Measurements from ENCODE around the gene PTGES.
"Not testable (repeated sequence)": the region's sequence is repeated elsewhere in the genome, so short reads cannot be mapped to it uniquely, and the experiment has no call there.

PTGES gene

DNA sequence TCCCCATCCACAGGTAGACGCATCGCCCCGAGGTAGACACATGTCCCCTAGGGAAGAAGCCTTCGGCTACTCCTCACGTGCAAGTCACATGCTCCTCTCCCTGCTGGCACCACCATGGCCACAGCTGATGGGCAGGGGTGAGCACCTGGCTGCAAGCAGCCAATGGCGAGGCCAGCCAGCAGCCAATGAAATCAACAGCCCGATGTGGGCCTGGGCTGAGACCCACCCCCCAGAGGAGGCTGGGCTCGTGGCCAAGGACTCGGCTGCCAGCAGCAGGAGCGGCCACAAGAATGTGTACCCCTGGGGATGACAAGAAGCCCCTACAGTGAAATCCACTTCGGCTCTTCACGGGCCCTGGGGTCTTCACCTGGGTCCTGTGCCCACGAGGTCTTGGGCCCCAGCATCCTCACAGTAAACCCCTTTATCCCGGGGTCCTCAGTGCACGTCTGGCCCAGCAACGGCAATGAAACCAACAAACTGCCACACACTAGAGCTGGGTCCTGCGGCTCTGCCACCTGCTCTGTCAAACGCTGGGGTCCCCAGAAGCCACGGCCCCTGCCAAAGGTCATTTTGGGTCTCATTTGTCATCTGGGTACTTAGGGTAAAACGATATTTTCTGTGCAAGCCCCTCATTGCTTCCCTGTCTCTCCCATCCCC, 22.1 kb upstream of the PTGES start:
- DNase-seq, result no peak
- in situ Hi-C loops (cut with MboI; ENCODE audit: low pct_unique_long_range_greater_than_20kb, low sequenced_read_pairs), result loop anchor here (25.0 kb wide), 1 partner anchor 638 kb away; no protein-coding TSS in a partner anchor

DNA sequence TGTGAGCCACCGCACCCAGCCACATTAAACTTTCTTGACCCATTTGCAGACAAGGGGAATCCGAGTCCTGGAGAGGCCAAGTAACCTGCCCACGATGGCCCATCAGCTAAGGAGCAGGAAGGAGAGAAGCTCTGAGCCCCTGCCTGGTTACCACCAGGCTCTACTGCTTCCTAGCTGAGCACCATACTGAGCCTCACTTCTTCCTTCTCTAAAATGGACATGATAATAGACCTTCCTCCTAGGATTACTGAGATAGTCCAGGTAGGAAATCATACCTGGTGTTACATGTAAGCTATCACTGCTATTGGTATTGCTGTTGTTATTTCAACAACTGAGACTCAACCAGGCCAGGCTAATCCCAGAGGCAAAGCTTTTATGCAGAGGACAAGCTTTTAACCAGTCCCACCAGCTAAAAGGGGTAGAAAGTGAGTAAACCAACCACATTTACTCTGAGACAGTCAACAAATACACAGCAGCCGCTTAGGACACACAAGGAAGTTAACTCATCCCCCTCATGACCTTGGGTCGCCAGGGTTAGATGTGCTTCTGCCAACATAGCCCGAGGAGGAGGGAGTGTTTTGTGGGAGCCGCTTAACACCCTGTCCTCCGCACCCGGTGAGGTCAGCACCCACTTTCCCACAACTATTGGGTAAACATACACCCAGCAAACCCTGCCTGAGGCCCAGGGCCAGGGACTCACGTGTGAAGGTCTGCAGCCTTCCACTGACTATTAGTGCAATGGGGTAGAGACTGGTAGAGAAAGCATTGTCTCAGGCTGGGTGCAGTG, 20.6 kb upstream of the PTGES start:
- in situ Hi-C loops (cut with MboI; ENCODE audit: low pct_unique_long_range_greater_than_20kb, low sequenced_read_pairs), result no loop called here
- DNase-seq, result no peak

DNA sequence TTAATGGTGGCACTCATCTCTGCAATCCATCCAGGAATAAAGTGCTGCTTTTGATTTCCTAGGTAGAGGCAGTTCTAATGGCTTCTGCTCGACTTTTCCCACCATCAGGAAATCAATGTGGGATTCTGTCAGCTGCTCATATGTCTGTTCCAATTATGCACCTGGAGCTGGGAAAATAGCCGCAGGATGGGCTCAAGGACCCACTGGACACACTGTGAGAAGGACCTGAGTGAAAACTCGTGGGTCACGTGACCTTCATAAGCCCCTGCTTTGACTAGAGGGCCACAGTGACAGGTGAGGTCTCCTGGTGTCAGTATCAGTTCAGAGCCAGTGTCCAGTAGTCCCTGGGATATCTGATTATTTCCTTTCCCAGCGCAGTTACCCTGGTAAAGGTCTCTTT, 17.9 kb upstream of the PTGES start:
- in situ Hi-C loops (cut with MboI; ENCODE audit: low pct_unique_long_range_greater_than_20kb, low sequenced_read_pairs), result no loop called here

DNA sequence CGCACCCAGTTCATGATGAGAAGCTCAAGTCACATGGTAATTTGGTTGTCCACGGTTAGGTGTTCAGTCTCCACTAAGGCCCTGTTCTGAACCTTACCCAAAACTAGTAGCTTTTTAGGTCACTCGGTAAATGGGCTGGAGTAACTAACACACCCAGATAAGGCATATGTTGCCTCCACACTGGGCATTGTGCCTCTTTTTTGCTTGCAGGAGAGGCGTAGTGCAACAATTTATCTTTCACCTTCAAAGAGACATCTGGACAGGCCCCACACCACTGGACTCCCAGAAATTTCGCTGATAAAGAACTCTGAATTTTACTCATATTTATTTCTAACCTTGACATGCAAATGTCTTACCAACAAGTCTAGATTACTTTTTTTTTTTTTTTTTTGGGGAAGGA, 16.8 kb upstream of the PTGES start:
- no peak for DNase-seq
- in situ Hi-C loops (cut with MboI; ENCODE audit: low pct_unique_long_range_greater_than_20kb, low sequenced_read_pairs), result no loop called here

More for the DNA sequence above, 17.9 kb upstream of the PTGES start:
- no peak for DNase-seq

DNA sequence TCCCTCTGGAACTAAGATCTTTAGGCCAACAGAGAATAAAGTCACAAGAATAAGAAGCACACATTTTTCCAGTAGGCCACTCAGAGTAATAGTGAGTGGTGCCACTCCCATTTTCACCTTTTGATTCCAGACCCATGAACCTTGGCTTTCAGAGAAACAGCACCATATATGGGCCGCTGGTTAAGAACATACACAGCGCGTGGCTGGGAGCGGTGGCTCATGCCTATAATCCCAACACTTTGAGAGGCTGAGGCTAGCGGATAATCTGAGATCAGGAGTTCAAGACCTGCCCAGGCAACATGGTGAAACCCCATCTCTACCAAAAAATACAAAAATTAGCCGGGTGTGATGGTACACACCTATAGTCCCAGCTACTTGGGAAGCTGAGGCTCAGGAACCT, 15.6 kb upstream of the PTGES start:
- in situ Hi-C loops (cut with MboI; ENCODE audit: low pct_unique_long_range_greater_than_20kb, low sequenced_read_pairs), result no loop called here
- no peak for DNase-seq

DNA sequence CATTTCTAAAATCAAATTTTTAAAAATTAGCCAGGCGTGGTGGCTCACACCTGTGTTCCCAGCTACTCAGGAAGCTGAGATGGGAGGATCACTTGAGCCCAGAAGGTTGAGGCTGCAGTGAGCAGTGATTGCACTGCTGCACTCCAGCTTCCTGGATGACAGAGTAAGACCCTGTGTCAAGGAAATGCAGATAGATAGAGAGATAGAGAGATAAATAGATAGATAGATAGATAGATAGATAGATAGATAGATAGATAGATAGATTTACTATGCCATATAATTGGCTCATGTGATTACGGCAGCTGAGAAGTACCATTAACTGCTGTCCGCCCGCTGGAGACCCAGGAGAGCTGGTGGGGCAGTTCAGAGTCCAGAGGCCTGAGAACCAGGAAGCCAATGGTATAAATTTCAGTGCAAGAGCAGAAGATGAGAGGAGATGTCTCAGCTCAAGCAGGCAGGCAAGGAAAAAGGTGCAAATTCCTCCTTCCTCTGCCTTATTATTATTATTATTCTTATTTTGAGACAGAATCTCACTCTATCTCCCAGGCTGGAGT, 13.0 kb upstream of the PTGES start:
- in situ Hi-C loops (cut with MboI; ENCODE audit: low pct_unique_long_range_greater_than_20kb, low sequenced_read_pairs), result no loop called here
- DNase-seq, result no peak

DNA sequence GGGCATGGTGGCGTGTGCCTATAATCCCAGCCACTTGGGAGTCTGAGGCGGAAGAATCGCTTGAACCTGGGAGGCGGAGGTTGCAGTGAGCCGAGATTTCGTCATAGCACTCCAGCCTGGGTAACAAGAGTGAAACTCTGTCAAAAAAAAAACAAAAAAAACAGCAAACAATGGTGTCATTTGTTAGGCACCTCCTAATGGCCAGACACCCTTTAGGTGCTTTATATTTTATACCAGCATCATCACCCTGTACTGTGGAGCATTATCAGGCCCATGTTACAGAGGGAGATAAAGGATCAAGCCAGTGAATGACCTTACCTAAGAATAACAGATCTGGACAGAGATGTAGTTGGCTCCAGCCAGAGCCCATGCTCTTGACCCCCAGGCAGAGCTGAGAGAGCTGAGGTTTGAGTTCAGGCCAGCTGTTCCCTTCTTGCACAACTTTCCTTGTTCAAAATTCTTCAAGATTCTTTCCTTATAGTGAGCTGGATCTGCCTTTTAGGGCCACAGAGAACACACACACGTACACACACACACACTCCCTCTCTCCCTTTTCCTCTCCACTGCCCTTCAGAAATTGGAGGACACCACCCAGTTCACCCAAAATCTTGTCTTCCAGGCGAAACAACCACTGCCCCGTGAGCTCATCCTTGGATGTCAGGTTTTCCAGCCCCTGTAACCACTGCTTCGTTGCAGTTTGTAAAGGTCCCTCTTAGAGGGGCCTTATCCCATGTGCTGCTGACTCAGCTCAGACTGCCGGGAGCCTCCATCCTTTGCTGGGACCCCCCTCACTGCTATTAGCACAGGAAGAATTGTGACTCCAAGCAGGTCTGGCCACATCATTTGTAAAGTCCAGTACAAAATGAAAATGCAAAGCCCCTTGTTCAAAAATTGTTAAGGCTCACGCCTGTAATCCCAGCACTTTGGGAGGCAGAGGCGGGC, 10.4 kb upstream of the PTGES start:
- in situ Hi-C loops (cut with MboI; ENCODE audit: low pct_unique_long_range_greater_than_20kb, low sequenced_read_pairs), result no loop called here
- DNase-seq, result no peak

DNA sequence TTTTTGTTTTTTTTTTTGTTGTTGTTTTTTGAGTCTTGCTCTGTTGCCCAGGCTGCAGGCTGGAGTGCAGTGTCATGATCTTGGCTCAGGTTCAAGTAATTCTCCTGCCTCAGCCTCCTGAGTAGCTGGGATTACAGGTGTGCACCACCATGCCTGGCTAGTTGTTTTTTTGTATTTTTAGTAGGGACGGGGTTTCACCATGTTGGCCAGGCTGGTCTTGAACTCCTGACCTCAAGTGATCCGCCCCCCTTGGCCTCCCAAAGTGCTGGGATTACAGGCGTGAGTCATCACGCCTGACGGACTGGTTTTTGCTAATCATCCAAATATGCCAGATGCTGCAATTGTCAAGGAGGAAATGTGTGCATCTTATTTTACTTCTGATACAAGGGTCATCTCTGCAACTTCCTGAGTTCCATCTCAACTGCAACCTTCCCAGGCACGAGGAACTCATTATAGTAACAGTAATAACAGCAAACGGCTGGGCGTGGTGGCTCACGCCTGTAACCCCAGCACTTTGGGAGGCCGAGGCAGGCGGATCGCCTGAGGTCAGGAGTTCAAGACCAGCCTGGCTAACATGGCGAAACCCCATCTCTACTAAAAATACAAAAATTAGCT, 9.6 kb upstream of the PTGES start:
- in situ Hi-C loops (cut with MboI; ENCODE audit: low pct_unique_long_range_greater_than_20kb, low sequenced_read_pairs), result not testable (repeated sequence)
- DNase-seq, result peak; percentile 36

DNA sequence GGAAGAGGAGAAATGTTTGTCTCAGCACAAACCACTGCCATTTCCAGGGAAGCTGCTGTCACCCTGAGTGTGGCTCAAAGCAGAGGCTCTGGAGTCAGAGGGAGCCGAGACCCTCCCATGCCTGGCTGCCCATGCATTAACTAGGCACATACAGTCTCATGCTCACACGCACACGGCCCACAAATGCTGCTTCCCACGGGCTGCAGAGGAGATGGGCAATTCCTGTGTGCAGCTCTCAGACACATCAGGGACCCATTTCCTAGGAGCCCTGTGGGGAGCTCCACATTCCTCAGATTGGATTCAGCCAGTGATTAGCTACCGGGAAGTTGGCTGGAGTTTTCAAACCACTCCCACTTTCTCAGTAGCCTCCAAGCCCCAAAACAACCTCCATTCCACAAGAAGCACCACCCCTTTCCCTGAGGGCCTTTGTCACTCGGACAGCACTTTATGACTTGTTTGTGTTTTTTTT, 9.1 kb upstream of the PTGES start:
- no peak for DNase-seq
- in situ Hi-C loops (cut with MboI; ENCODE audit: low pct_unique_long_range_greater_than_20kb, low sequenced_read_pairs), result no loop called here

DNA sequence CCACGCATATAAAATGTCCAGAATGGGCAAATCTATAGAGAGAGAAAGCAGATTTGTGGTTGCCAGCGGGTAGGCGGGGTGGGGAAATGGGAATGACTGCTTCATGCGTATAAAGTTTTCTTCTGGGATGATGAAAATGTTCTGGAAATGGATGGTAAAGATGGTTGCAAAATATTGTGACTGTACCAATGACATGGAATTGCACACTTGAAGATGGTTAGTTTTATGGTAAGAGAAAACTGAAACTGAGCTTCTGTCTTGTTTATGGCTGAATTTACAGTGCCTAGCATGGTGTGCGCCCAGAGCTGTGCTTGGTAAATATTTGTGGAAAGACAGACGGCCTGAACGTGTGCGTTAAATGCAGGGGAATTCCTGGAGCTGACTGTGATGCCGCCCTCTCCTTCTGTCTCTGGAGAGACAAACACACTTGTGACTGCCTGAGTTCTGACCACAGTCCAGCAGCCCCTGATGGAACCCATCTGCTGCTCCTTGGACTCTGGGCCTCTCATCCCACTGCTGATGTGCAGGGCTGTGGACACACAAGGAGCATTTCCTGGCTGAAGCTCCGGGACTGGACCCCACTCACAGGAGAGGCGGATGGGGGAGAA, 8.6 kb upstream of the PTGES start:
- in situ Hi-C loops (cut with MboI; ENCODE audit: low pct_unique_long_range_greater_than_20kb, low sequenced_read_pairs), result no loop called here
- no peak for DNase-seq

DNA sequence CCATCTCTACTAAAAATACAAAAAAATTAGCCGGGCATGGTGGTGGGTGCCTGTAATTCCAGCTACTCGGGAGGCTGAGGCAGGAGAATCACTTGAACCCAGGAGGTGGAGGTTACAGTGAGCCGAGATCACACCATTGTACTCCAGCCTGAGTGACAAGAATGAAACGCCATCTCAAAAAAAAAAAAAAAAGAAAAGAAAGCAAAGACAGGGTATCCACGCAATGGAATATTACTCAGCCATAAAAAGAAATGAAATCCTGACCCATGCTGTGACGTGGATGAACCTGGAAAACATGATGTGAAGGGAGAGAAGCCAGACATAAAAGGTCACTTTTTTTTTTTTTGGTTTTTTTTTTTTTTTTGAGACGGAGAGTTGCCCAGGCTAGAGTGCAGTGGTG, 7.9 kb upstream of the PTGES start:
- DNase-seq; in situ Hi-C loops (cut with MboI; ENCODE audit: low pct_unique_long_range_greater_than_20kb, low sequenced_read_pairs): not testable (repeated sequence)

DNA sequence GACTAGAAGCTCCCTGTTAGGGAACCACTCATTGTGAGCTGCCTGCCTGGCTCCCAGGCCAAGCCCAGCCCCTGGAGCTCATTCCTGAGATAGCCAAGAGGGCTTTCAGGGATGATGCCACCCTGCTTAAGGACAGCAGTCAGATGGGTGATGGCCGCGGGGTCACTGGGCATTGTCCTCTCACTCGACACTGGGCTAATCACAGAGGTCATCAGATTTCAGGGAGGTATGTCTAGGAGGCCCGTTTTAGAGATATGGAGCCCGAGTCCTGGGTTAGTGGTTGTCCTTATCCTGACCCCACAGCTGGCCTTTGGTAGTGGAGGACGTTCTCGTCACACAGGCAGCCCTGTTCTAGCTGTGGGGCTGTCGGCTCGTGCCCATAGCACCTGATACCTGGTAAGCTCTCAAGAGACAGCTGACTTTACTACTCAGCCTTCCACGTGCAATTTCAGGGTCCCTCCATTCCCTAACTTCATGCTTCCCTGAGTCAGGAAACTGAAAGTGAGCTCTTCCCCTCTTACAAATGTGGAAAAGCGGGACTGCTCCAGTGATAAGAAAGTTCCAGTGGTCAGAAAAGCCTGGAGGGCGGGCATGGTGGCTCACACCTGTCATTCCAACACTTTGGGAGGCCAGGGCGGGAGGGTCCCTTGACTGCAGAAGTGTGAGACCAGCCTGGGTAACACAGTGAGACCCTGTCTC, 7.1 kb upstream of the PTGES start:
- in situ Hi-C loops (cut with MboI; ENCODE audit: low pct_unique_long_range_greater_than_20kb, low sequenced_read_pairs), result no loop called here
- DNase-seq, result no peak

DNA sequence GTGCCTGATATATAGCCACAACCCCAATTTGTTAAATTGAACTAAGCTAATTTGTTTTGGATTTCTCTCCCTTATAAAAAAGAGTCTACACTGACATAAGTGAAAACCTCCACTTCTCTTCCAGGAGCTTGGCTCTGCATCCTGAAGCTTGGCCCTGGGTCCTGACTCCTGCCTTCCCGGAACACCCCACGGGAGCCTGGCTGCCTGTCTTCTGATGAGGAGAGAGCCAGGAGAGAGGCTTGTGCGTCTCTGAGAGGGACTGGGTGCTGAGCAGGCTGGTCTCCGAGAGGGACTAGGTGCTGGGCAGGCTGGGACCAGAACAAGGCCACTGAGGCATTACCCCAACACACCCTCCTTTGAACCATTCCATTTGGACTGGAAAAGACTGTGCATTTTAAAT, 6.5 kb upstream of the PTGES start:
- DNase-seq, result no peak
- in situ Hi-C loops (cut with MboI; ENCODE audit: low pct_unique_long_range_greater_than_20kb, low sequenced_read_pairs), result no loop called here

DNA sequence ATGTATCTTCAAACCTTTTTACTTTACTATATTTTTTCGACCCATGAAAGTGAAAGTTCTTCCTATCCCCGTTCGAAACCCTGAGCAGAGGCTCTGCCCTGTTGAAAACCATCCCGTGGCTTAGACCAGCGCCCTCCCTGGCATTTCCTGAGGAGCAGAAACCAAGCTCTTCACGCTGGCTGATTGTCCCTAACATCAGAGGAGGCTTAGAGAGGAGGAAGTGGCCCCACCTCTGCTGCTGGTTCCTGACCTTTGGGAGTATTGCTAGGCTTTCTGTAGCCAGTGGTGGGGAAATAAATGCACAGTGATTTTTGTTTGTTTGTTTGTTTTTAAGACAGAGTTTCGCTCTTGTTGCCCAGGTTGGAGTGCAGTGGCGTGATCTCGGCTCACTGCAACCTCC, 4.2 kb upstream of the PTGES start:
- in situ Hi-C loops (cut with MboI; ENCODE audit: low pct_unique_long_range_greater_than_20kb, low sequenced_read_pairs), result no loop called here
- DNase-seq, result peak; percentile 32

DNA sequence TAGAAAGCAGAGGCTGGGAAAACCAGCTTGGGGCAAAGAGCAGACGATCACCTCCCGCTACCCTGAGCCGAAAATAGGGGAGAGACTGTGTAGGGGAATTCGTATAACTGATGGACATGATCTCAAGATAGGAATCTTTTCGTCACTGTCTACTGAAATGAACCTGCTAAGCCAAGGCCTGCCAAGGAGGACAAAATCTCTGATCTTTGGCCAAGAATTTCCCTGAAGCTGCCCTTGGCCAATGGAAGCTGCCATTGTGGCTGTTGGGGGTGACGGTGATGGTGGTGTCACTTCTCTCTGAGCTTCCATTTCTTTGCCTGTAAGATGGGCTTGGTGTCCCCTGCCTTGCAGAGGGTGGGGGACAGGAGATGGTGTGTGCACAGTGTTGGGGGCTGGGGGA, 3.3 kb upstream of the PTGES start:
- in situ Hi-C loops (cut with MboI; ENCODE audit: low pct_unique_long_range_greater_than_20kb, low sequenced_read_pairs), result no loop called here
- no peak for DNase-seq

DNA sequence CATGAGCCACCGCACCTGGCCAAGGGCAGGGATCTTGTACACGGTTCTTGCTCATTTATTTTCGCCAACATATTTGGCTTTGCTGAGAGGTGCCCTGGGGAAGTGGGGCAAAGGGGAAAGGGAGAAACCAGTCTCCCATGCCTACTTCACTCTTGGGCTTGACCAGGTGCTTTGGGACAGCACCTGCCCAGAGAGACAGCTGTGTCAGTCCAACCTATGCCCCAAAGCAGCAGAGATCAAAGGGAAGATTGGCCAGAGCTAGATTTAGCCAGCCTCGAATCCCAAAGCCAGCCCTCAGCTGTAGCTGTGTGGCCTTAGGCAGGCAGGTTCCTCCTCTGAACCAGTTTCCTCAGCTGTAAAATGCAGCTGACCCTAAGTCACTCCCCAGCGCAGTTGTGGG, 2.3 kb upstream of the PTGES start:
- DNase-seq, result no peak
- in situ Hi-C loops (cut with MboI; ENCODE audit: low pct_unique_long_range_greater_than_20kb, low sequenced_read_pairs), result no loop called here

DNA sequence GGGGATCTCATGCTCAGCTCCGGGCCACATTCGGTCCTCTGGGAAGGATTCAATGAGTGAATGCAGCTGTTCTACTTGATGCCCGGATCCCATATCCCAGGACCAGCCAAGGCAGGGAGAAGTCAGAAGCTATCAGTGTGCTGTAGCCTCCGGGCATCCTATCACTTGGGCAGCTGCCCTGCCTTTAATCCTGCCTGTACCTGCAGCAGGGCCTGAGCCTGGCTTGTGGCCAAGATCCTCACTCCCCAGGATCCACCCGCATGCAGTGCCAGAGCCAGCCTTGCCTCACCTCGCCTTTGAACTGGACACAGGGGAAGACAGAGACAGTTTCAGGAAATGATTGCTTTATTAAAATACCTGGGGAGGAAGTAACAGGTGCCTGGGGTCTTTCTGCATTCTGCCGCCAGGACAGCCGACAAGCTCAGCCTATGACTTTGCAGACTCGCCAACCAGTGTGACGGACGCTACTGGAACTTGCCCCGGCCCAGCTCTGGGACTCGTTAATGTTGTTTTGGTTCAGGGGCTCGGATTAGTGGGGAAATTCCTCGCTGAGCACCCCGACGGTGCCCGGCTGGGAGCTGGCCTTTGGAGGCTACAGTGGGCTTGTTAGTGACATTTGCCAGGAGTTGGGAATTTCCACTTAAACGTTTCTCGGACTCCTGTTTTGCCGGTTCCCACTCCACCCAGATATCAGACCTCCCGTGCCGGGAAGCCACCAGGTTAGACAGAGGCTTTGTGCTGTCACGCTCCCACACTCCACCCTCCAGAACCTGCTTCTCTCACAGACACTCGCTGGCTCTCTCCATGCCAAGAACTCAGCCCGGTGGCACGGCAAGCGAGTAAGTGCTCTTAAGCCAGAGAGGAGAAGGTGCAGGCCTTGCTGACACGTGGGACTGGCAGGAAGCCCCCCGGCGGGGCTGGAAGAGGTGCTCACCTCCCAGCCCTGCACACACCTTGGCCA, 721 bp downstream of the PTGES start:
- DNase-seq, result no peak

More for the DNA sequence above, 721 bp downstream of the PTGES start:
- in situ Hi-C loops (cut with MboI; ENCODE audit: low pct_unique_long_range_greater_than_20kb, low sequenced_read_pairs), result no loop called here

All from KBM-7 (cell line).